Endothelial cell of umbilical vein (primary cell): ENCODE results near the gene ATXN1. TPM values are rescaled to one million over a fixed set of nuclear protein-coding genes. Genes with fewer than 3 reads are reported as not detected.

ENCODE experiments used
- BruUV-seq: library from RNA; stranded (reverse); fragments of 400-500 nt; replicated peaks from 2 replicates; lab custom pipeline; 2021; lab: Mats Ljungman, UMichigan
- CTCF ChIA-PET: fragments of 300-600, 350-600 bp; sonication (Branson Sonifier 250); formaldehyde crosslinking; loops from one replicate; lab custom pipeline; 2021; ENCODE audit warnings: antibody characterized with exemption, inconsistent platforms; lab: Charles Lee
- POLR2A ChIA-PET: fragments of 300-600, 350-600 bp; sonication (Branson Sonifier 250); formaldehyde crosslinking; loops from one replicate; lab custom pipeline; 2021; ENCODE audit warnings: antibody characterized with exemption, inconsistent platforms; lab: Charles Lee
- DNase-seq: peaks from one replicate; pipeline ENCODE4 v3.0.0-alpha.2; 2011; ENCODE audit warnings: low read depth, low spot score
- FAIRE-seq: peaks from 2 replicates; lab custom pipeline; 2011; peaks lifted over from hg19 to GRCh38; lab: Jason Lieb, UNC
- H2AFZ ChIP-seq: 2 replicates; pipeline ENCODE4 v1.6.0; 2012; ENCODE audit warnings: low read depth, low read length, control low read depth, inconsistent platforms
- H3K27ac ChIP-seq: 2 replicates; pipeline ENCODE4 v1.5.1; 2011; ENCODE audit warnings: low read depth, mild to moderate bottlenecking, control low read depth, low read length, moderate library complexity; ENCODE audit not compliant: insufficient read depth
- H3K27me3 ChIP-seq, 2 experiments: 2 replicates each; pipeline versions ENCODE4 v1.6.0 to v1.6.1; 2011; ENCODE audit warnings: low read length in 2 of 2, mixed read lengths in 1 of 2; ENCODE audit not compliant: control insufficient read depth in 2 of 2, insufficient read depth in 2 of 2
- H3K36me3 ChIP-seq, 2 experiments: 2 replicates in 1 of 2; 3 replicates in 1 of 2; pipeline ENCODE4 v1.5.1; 2011; ENCODE audit warnings: low read length in 2 of 2, mild to moderate bottlenecking in 1 of 2, moderate library complexity in 1 of 2; ENCODE audit not compliant: control insufficient read depth in 2 of 2, insufficient read depth in 2 of 2; ENCODE audit errors: extremely low read depth in 1 of 2
- H3K4me1 ChIP-seq: 3 replicates; pipeline ENCODE4 v1.5.1; 2011; ENCODE audit warnings: mild to moderate bottlenecking, low read length; ENCODE audit not compliant: control insufficient read depth, insufficient read depth; ENCODE audit errors: extremely low read depth
- H3K4me2 ChIP-seq: 2 replicates; pipeline ENCODE4 v1.6.1; 2011; ENCODE audit warnings: low read length, control low read depth, mixed read lengths; ENCODE audit not compliant: insufficient read depth
- H3K4me3 ChIP-seq, 3 experiments: fragments of 200-600 bp in 1 of 3; sonication (generic), shearing (Covaris generic) in 1 of 3; replicated peaks in 1 of 3; 2 replicates each; pipeline ENCODE4 v1.5.1; 2011 to 2016; ENCODE audit warnings: control low read depth in 3 of 3, low read length in 3 of 3, mild to moderate bottlenecking in 2 of 3, inconsistent platforms in 1 of 3, low read depth in 1 of 3, moderate library complexity in 1 of 3; ENCODE audit not compliant: insufficient read depth in 1 of 3
- H3K79me2 ChIP-seq: 2 replicates; pipeline ENCODE4 v1.6.0; 2012; ENCODE audit warnings: low read length, inconsistent platforms; ENCODE audit not compliant: control insufficient read depth, insufficient read depth
- H3K9ac ChIP-seq: replicated peaks from 2 replicates; pipeline ENCODE3; 2011; ENCODE audit warnings: low read length, control low read depth; ENCODE audit not compliant: insufficient read depth; ENCODE audit errors: extremely low read depth
- H3K9me1 ChIP-seq: replicated peaks from 3 replicates; pipeline ENCODE4 v1.6.0; 2011; ENCODE audit warnings: mild to moderate bottlenecking, low read length; ENCODE audit not compliant: control insufficient read depth, insufficient read depth; ENCODE audit errors: extremely low read depth
- H3K9me3 ChIP-seq: replicated peaks from 2 replicates; pipeline ENCODE4 v1.5.1; 2012; ENCODE audit warnings: low read length, inconsistent platforms; ENCODE audit not compliant: control insufficient read depth, insufficient read depth
- H4K20me1 ChIP-seq: replicated peaks from 2 replicates; pipeline ENCODE3; 2011; ENCODE audit warnings: mild to moderate bottlenecking, low read length; ENCODE audit not compliant: control insufficient read depth, insufficient read depth; ENCODE audit errors: extremely low read depth
- EZH2 ChIP-seq: IDR thresholded peaks from 2 replicates; pipeline ENCODE4 v1.6.1; 2012; ENCODE audit warnings: borderline replicate concordance, low read depth, mild to moderate bottlenecking, moderate library complexity, low read length, inconsistent platforms; ENCODE audit not compliant: severe bottlenecking
- FOS ChIP-seq: IDR thresholded peaks from 2 replicates; pipeline ENCODE4 v1.6.1; 2011; ENCODE audit warnings: mild to moderate bottlenecking, low read length, moderate library complexity, borderline replicate concordance; ENCODE audit not compliant: insufficient read depth
- GATA2 ChIP-seq: IDR thresholded peaks from 2 replicates; pipeline ENCODE4 v1.7.0; 2011; ENCODE audit warnings: low read depth, mild to moderate bottlenecking, moderate library complexity, mixed read lengths, low read length; ENCODE audit not compliant: insufficient read length, insufficient read depth
- JUN ChIP-seq: IDR thresholded peaks from 2 replicates; pipeline ENCODE4 v1.6.1; 2011; ENCODE audit warnings: borderline replicate concordance, low read depth; ENCODE audit not compliant: insufficient read length, insufficient read depth
- MYC ChIP-seq: IDR thresholded peaks from one replicate; pipeline ENCODE4 v1.6.1; 2011; ENCODE audit warnings: mild to moderate bottlenecking, low read depth, low read length
- POLR2A ChIP-seq: IDR thresholded peaks from 2 replicates; pipeline ENCODE4 v1.6.1; 2012; ENCODE audit warnings: low read depth, mild to moderate bottlenecking, control low read depth, low read length
- POLR2AphosphoS5 ChIP-seq: IDR thresholded peaks from 2 replicates; pipeline ENCODE4 v1.6.1; 2012; ENCODE audit warnings: low read depth, mild to moderate bottlenecking, control low read depth, low read length, moderate library complexity; ENCODE audit not compliant: insufficient read depth
- dilution Hi-C: fragments of 300-500 bp; cut with MboI; formaldehyde crosslinking; loops from one replicate; pipeline ENCODE4 v1.15.0; 2019; ENCODE audit warnings: low sequenced_read_pairs; ENCODE audit not compliant: extremely low pct_ligation_motif_present
- intact Hi-C: fragments of 100-400 bp; cut with micrococcal nuclease; formaldehyde crosslinking; loops from one replicate; pipeline ENCODE4 v1.10.0; 2022
- polyA plus RNA-seq, 4 experiments: library from polyadenylated mRNA; depleted of rRNA in 3 of 4; stranded (reverse) in 3 of 4; unstranded in 1 of 4; fragments of >200 nt; gene quantifications; 2 replicates each; pipeline versions ENCODE4 v1.2.1 to v1.2.3, GENCODE V29; 2011 to 2012; ENCODE audit warnings: missing spikeins in 1 of 4
- total RNA-seq: library from RNA; stranded (reverse); gene quantifications from 2 replicates; pipeline ENCODE4 v1.2.3, GENCODE V29; 2021
- TF ChIP-seq, protein P1 (sequence below): IDR thresholded peaks from 2 replicates; pipeline ENCODE4 v1.6.1; 2011; ENCODE audit not compliant: insufficient read depth, insufficient read length
- TF ChIP-seq, protein P2 (sequence below), 2 donors: IDR thresholded peaks; 1 replicate in 1 of 2; 2 replicates in 1 of 2; pipeline ENCODE4 v1.5.1; 2011; ENCODE audit warnings: low read length in 2 of 2, mild to moderate bottlenecking in 2 of 2, moderate library complexity in 2 of 2, control low read depth in 1 of 2, inconsistent platforms in 1 of 2, low read depth in 1 of 2; ENCODE audit not compliant: insufficient read depth in 1 of 2; ENCODE audit errors: extremely low read depth in 1 of 2

Gene ATXN1
- total and polyA plus RNA-seq, 2 donors (not counting 3 experiments of a cell fraction or from before 2014, with no cell fraction given): 16.4 to 33.0 TPM

DNA sequence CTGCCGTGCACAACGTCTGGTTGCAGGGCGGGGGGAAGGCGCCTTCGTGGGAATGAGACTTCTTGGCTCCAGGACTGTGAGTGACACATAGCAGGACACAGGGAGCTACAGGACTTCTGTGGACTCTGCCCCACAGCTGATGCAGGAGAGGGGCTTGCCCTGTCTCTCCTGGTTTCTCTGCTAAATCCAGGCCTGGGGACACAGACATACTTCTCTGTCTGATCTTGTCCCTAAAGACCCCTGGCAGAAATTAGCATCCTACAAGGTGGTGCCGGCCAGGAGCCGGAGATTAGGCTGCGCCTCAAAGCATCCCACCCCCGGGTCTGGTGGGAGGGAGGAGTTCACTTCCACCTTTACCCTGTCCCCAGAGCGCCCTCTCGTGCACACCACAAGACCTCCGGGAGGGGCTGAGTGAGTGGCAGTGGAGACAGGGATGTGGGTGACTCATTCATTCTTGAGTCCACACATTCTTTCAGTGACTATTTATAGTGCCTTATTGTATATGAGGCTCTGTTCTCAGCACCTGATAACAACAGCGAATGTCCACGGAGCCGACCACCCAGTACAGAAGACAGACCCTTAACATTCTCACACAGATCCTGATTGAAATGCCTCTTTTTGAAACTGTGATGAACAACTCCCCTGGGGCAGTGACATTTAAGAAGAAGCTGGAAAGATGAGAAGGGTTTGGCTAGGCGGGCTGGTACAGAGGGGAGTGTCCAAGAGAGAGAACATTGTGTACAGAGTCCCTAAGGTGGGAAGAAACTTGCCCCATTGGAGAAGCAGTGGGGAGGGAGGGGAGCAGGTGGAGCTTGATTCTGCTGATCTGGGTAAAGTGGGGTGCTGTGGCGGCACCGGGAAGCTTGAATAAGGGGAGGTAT is 483.9 kb downstream of the ATXN1 start:
- H3K4me1 ChIP-seq: peaks cover 9% of the 10 kb centered on the region
- no peaks in the 10 kb centered on the region for H3K27me3 ChIP-seq
- peak; percentile 99 for FAIRE-seq
- H3K9me1 ChIP-seq: no peaks in the 10 kb centered on the region
- TF ChIP-seq, protein P1, sequence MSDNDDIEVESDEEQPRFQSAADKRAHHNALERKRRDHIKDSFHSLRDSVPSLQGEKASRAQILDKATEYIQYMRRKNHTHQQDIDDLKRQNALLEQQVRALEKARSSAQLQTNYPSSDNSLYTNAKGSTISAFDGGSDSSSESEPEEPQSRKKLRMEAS: no peak
- TF ChIP-seq, protein P2, sequence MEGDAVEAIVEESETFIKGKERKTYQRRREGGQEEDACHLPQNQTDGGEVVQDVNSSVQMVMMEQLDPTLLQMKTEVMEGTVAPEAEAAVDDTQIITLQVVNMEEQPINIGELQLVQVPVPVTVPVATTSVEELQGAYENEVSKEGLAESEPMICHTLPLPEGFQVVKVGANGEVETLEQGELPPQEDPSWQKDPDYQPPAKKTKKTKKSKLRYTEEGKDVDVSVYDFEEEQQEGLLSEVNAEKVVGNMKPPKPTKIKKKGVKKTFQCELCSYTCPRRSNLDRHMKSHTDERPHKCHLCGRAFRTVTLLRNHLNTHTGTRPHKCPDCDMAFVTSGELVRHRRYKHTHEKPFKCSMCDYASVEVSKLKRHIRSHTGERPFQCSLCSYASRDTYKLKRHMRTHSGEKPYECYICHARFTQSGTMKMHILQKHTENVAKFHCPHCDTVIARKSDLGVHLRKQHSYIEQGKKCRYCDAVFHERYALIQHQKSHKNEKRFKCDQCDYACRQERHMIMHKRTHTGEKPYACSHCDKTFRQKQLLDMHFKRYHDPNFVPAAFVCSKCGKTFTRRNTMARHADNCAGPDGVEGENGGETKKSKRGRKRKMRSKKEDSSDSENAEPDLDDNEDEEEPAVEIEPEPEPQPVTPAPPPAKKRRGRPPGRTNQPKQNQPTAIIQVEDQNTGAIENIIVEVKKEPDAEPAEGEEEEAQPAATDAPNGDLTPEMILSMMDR (IDR thresholded peaks at IDR 0.05; ENCODE audit: extremely low read depth in 1 of 2, insufficient read depth in 1 of 2, low read depth in 1 of 2, low read length in 2 of 2): peak; percentile 79 to 80
- TF ChIP-seq FOS: peak; percentile 93
- peak; percentile 33 for TF ChIP-seq GATA2
- no peak for TF ChIP-seq POLR2A
- TF ChIP-seq JUN: peak; percentile 95
- TF ChIP-seq EZH2: no peak
- TF ChIP-seq POLR2AphosphoS5: peak; percentile 34
- no peak for TF ChIP-seq MYC
- H2AFZ ChIP-seq: no peak overlapping the region
- dilution Hi-C loops (no loop called here), intact Hi-C loops (loop anchor here (1.0 kb wide), 6 partner anchors 38 to 586 kb away; no protein-coding TSS in a partner anchor)
- H3K9me3 ChIP-seq: no peaks in the 10 kb centered on the region
- H3K79me2 ChIP-seq: no peaks in the 10 kb centered on the region
- peaks cover 0 to 9% of the 10 kb centered on the region in 2 experiments for H3K36me3 ChIP-seq
- peak; percentile 96 for DNase-seq
- H3K9ac ChIP-seq: peak overlapping the region; percentile 19
- H3K4me3 ChIP-seq: no peak overlapping the region
- H4K20me1 ChIP-seq: no peaks in the 10 kb centered on the region
- no TSS peak for BruUV-seq
- H3K4me2 ChIP-seq: peak overlapping the region; percentile 19
- H3K27ac ChIP-seq: peak overlapping the region; percentile 73
- ChIA-PET CTCF (interaction anchor here (0.6 to 3.7 kb wide), 17 partner anchors 9 to 71 kb away, joined by 3 to 35 read pairs (median 4); partner anchors contain the start of gene GMPR), POLR2A (no interaction called here)
